Hepatocyte (in vitro differentiated cells): ENCODE data around the gene OR7G2.
"Not testable (repeated sequence)": the region's sequence is repeated elsewhere in the genome, so short reads cannot be mapped to it uniquely, and the experiment has no call there.

Experiments used
- CTCF ChIP-seq: fragments of 200-600 bp; sonication (generic); IDR thresholded peaks from 2 replicates; pipeline ENCODE4 v1.5.1; 2016; ENCODE audit warnings: antibody characterized with exemption, mild to moderate bottlenecking; ENCODE audit not compliant: poor library complexity
- EZH2 ChIP-seq: fragments of 200-600 bp; sonication (generic); IDR thresholded peaks from 2 replicates; pipeline ENCODE4 v1.6.1; 2016; ENCODE audit warnings: antibody characterized with exemption, mild to moderate bottlenecking, borderline replicate concordance

GRCh38 chr19:9071720-9072119 is 35.6 kb downstream of the OR7G2 start:
- not testable (repeated sequence) for TF ChIP-seq CTCF, EZH2
